ENCODE results near the gene DISP2. TPM values are rescaled to one million over a fixed set of nuclear protein-coding genes. Genes with fewer than 3 reads are reported as not detected.

The DISP2 gene
- polyA plus RNA-seq, 3 donors from 2014 or later, result 0.03 to 1.1 (median 0.38) TPM

DNA sequence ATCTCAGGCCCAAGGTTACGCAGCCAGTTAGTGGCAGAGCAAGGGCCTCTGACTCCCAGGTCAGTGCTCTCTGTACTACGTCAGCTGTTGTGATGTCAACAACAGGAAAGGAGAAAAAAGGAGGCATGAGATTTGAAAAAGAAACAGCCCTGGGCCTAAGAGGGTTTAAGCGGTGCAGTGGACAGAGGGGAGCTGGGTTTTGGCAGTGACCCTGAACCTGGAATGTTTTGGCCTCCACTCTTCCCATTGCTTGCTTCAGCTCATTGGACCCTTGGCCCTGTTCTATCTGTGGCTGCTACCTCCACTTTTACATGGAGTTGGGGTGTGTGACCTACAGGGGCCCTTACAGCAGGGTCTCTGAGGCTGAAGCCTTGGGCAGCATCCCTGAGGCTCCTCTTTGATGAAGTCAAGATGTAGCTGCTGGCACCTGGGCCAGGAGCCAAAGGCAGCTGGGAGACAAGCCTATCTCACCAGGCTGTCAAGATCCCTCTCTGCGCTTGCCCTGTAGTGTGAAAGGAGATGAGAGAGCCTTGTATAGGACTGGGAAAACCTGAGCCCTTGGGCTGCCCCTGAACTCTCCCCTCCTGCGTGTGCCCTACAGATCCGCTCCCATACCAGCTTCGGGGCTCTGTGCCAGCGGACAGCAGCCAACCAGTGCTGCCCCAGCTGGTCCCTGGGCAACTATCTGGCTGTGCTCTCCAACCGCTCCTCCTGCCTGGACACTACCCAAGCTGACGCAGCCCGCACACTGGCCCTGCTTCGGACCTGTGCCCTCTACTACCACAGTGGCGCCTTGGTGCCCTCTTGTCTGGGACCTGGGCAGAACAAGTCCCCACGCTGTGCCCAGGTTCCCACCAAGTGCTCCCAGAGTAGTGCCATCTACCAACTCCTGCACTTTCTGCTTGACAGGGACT lies 8.7 kb downstream of the DISP2 start:
- peak overlapping the region; percentile 82 to 87 (median 84) for H3K4me3 Mint-ChIP-seq
- H3K27me3 Mint-ChIP-seq (ENCODE audit: low read depth in 3 of 3), result peaks cover 3 to 6% (median 6%) of the 10 kb centered on the region in 3 donors
- peak overlapping the region; percentile 87 to 94 (median 90) for H3K27ac Mint-ChIP-seq
- H3K36me3 Mint-ChIP-seq, result peaks cover 0 to 6% (median 4%) of the 10 kb centered on the region in 3 donors
- peaks cover 32 to 40% of the 10 kb centered on the region in 2 donors for H3K4me1 Mint-ChIP-seq
- no peak for DNase-seq
- H3K9me3 Mint-ChIP-seq, result no peaks in the 10 kb centered on the region

DNA sequence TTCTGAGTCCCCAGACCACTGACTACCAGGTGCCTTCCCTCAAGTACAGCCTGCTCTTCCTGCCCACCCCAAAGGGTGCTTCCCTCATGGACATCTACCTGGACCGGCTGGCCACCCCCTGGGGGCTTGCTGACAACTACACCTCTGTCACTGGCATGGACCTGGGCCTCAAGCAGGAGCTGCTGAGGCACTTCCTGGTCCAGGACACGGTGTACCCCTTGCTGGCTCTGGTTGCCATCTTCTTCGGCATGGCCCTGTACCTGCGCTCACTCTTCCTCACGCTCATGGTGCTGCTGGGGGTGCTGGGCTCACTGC lies 9.3 kb downstream of the DISP2 start:
- peaks cover 32 to 39% of the 10 kb centered on the region in 2 donors for H3K4me1 Mint-ChIP-seq
- peaks cover 0 to 4% (median 4%) of the 10 kb centered on the region in 3 donors for H3K36me3 Mint-ChIP-seq
- peak overlapping the region; percentile 87 to 94 (median 90) for H3K27ac Mint-ChIP-seq
- H3K4me3 Mint-ChIP-seq, result peak overlapping the region; percentile 82 to 87 (median 84)
- no peaks in the 10 kb centered on the region for H3K9me3 Mint-ChIP-seq
- H3K27me3 Mint-ChIP-seq (ENCODE audit: low read depth in 3 of 3), result peaks cover 3 to 6% (median 6%) of the 10 kb centered on the region in 3 donors
- DNase-seq, result no peak

GRCh38 chr15:40367686-40368611 lies 9.9 kb downstream of the DISP2 start:
- peak overlapping the region; percentile 82 to 87 (median 84) for H3K4me3 Mint-ChIP-seq
- H3K27me3 Mint-ChIP-seq (ENCODE audit: low read depth in 3 of 3), result peaks cover 3 to 6% (median 6%) of the 10 kb centered on the region in 3 donors
- DNase-seq, result peak; percentile 92 to 94 (median 94)
- H3K4me1 Mint-ChIP-seq, result peaks cover 32 to 34% of the 10 kb centered on the region in 2 donors
- no peaks in the 10 kb centered on the region for H3K36me3 Mint-ChIP-seq
- no peaks in the 10 kb centered on the region for H3K9me3 Mint-ChIP-seq
- H3K27ac Mint-ChIP-seq, result peak overlapping the region; percentile 87 to 94 (median 90)

DNA sequence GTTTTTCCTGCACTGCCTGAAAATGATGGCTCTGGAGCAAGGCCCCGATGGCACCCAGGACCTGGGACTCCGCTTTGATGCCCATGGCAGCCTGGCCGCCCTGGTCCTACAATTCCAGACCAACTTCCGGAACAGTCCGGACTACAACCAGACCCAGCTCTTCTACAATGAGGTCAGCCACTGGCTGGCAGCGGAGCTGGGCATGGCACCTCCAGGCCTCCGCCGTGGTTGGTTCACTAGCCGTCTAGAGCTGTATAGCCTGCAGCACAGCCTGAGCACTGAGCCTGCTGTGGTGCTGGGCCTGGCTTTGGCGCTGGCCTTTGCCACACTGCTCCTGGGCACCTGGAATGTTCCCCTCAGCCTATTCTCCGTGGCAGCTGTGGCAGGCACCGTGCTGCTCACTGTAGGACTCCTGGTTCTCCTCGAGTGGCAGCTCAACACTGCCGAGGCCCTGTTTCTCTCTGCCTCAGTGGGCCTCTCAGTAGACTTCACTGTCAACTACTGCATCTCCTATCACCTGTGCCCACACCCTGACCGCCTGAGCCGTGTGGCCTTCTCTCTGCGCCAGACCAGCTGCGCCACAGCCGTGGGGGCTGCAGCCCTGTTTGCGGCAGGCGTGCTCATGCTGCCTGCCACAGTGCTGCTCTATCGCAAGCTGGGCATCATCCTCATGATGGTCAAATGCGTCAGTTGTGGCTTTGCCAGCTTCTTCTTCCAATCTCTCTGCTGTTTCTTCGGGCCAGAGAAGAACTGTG lies 10.9 kb downstream of the DISP2 start:
- H3K9me3 Mint-ChIP-seq, result no peaks in the 10 kb centered on the region
- H3K4me1 Mint-ChIP-seq, result peaks cover 32 to 34% of the 10 kb centered on the region in 2 donors
- H3K36me3 Mint-ChIP-seq, result no peaks in the 10 kb centered on the region
- peak overlapping the region; percentile 72 to 95 (median 86) for H3K27ac Mint-ChIP-seq
- peak overlapping the region in 4 of 5 donors; percentile 54 to 76 (median 66) for H3K4me3 Mint-ChIP-seq
- peaks cover 3 to 6% (median 6%) of the 10 kb centered on the region in 3 donors for H3K27me3 Mint-ChIP-seq (ENCODE audit: low read depth in 3 of 3)
- no peak for DNase-seq

DNA sequence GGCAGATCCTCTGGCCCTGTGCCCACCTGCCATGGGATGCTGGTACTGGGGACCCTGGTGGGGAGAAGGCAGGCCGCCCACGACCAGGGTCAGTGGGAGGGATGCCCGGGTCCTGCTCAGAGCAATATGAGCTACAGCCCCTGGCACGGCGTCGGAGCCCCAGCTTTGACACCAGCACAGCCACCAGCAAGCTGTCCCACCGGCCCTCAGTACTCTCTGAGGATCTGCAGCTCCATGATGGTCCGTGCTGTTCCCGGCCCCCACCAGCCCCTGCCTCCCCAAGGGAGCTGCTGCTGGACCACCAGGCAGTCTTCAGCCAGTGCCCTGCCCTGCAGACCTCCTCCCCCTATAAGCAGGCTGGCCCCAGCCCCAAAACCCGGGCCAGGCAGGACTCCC lies 11.5 kb downstream of the DISP2 start:
- Mint-ChIP-seq H3K9me3 (no peaks in the 10 kb centered on the region), H3K27ac (peak overlapping the region; percentile 72 to 95 (median 86)), H3K4me3 (peak overlapping the region in 2 of 5 donors; percentile 54 to 76), H3K36me3 (no peaks in the 10 kb centered on the region), H3K4me1 (peaks cover 32 to 34% of the 10 kb centered on the region in 2 donors), H3K27me3 (ENCODE audit: low read depth in 3 of 3) (peaks cover 3 to 6% (median 6%) of the 10 kb centered on the region in 3 donors)
- no peak for DNase-seq

- H3K4me1 Mint-ChIP-seq, result peaks cover 32 to 34% of the 10 kb centered on the region in 2 donors
Observed at GRCh38 chr15:40369971-40370370, 12.0 kb downstream of the DISP2 start.

DNA sequence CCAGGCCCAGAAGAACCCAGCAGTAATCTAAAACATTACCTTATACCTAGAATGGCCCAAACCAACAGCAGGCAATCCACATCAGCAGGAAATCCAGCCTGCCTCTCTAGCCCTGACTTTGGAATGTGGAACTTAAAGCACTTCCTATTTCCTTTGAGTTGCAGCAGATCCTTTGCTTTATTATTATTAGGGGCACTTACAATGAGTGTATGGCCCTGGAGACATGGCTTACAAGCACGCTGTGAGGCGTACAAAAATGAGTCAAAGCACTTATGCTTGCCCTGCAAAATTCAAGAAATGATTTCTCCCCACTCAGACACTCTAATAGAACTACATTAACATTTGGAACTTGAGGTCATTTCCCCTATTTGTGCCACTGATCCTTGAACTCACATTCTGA lies 15.0 kb downstream of the DISP2 start:
- Mint-ChIP-seq H3K36me3 (no peaks in the 10 kb centered on the region), H3K27me3 (ENCODE audit: low read depth in 3 of 3) (peaks cover 0 to 5% (median 2%) of the 10 kb centered on the region in 3 donors), H3K4me1 (peaks cover 4 to 5% of the 10 kb centered on the region in 2 donors), H3K27ac (no peak overlapping the region), H3K9me3 (no peaks in the 10 kb centered on the region), H3K4me3 (no peak overlapping the region)
- DNase-seq, result no peak

More at GRCh38 chr15:40369971-40370370, 12.0 kb downstream of the DISP2 start:
- Mint-ChIP-seq H3K36me3 (no peaks in the 10 kb centered on the region), H3K27me3 (ENCODE audit: low read depth in 3 of 3) (peaks cover 3 to 6% (median 6%) of the 10 kb centered on the region in 3 donors), H3K27ac (no peak overlapping the region), H3K9me3 (no peaks in the 10 kb centered on the region), H3K4me3 (no peak overlapping the region)
- no peak for DNase-seq

DNA sequence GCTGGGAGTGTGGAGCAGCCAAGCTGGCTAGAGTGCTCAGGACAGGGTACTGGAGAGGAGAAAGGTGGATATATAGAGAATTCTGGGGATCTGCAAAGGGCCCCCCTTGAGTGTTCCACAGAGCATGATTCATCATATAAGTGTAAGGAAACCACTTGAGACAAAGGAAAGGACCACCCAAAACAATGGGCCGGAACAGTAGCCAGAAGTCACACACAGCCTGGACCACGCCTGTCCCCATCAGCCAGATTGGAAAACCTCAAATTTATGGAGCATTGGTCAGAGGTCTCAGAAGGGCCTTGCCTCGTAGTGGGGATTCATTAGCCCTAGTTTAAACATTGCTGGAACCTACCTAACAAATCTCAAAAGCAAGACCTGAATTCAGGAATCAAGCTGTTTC lies 19.6 kb downstream of the DISP2 start:
- no peaks in the 10 kb centered on the region for H3K9me3 Mint-ChIP-seq
- no peaks in the 10 kb centered on the region for H3K36me3 Mint-ChIP-seq
- H3K27ac Mint-ChIP-seq, result no peak overlapping the region
- peaks cover 2 to 3% of the 10 kb centered on the region in 2 donors for H3K4me1 Mint-ChIP-seq
- H3K27me3 Mint-ChIP-seq (ENCODE audit: low read depth in 3 of 3), result peaks cover 0 to 5% (median 0%) of the 10 kb centered on the region in 3 donors
- no peak overlapping the region for H3K4me3 Mint-ChIP-seq
- DNase-seq, result no peak

DNA sequence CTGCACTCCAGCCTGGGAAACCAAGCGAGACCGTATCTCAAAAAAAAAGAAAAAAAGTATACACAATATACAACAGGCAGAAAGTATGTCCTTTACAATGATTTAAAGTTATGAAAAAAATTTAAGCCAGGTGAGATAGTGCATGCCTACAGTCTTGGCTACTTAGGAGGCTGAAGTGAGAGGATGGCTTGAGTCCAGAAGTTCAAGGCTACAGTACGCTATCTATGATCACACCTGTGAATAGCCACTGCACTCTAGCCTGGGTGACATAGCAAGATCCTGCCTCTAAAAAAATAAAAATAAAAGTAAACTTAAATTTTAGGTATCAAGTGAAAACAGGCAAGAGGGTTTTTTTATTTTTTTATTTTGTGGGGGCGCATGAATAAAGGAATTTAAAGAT lies 21.4 kb downstream of the DISP2 start:
- DNase-seq, result no peak
- Mint-ChIP-seq H3K9me3 (no peaks in the 10 kb centered on the region), H3K36me3 (no peaks in the 10 kb centered on the region), H3K27me3 (ENCODE audit: low read depth in 3 of 3) (peaks cover 0 to 5% (median 0%) of the 10 kb centered on the region in 3 donors), H3K4me1 (peaks cover 13 to 20% of the 10 kb centered on the region in 2 donors), H3K27ac (no peak overlapping the region), H3K4me3 (no peak overlapping the region)

DNA sequence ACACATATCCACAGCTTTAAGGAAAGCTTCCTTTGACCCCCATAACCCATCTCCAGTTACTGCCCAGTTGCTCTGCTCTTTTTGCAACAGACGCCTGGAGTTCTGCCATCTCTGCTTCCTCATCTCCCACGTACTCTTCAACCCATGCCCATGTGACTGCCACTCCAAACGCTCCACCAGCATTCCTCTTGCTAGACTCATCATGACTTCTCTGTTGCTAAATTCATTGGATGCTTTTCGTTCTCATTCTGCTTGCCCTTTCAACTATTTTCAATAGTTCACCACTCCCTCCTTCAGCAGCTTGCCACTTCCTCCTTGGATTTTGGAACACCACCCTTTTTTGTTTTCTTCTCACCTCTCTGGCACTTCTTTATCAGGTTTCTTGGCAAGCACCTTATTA lies 21.8 kb downstream of the DISP2 start:
- Mint-ChIP-seq H3K27ac (no peak overlapping the region), H3K4me1 (peaks cover 15 to 23% of the 10 kb centered on the region in 2 donors), H3K4me3 (no peak overlapping the region), H3K27me3 (ENCODE audit: low read depth in 3 of 3) (peaks cover 0 to 5% (median 0%) of the 10 kb centered on the region in 3 donors), H3K9me3 (no peaks in the 10 kb centered on the region), H3K36me3 (no peaks in the 10 kb centered on the region)
- no peak for DNase-seq

GRCh38 chr15:40380636-40381035 lies 22.6 kb downstream of the DISP2 start:
- Mint-ChIP-seq H3K27me3 (ENCODE audit: low read depth in 3 of 3) (peaks cover 0 to 5% (median 0%) of the 10 kb centered on the region in 3 donors), H3K4me1 (peaks cover 15 to 23% of the 10 kb centered on the region in 2 donors), H3K9me3 (no peaks in the 10 kb centered on the region), H3K36me3 (peaks cover 0 to 3% (median 0%) of the 10 kb centered on the region in 3 donors), H3K4me3 (no peak overlapping the region), H3K27ac (no peak overlapping the region)
- no peak for DNase-seq

- Mint-ChIP-seq H3K4me3 (peak overlapping the region in 2 of 5 donors; percentile 95), H3K27me3 (ENCODE audit: low read depth in 3 of 3) (peaks cover 0 to 5% (median 0%) of the 10 kb centered on the region in 3 donors), H3K4me1 (peaks cover 15 to 23% of the 10 kb centered on the region in 2 donors), H3K27ac (peak overlapping the region in 1 of 6 donors; percentile 31), H3K36me3 (peaks cover under 1 to 7% (median 2%) of the 10 kb centered on the region in 3 donors), H3K9me3 (no peaks in the 10 kb centered on the region)
- no peak for DNase-seq
Observed at GRCh38 chr15:40381818-40382529, 24.0 kb downstream of the DISP2 start.
